ENCODE results near the gene AGRP.

DNA sequence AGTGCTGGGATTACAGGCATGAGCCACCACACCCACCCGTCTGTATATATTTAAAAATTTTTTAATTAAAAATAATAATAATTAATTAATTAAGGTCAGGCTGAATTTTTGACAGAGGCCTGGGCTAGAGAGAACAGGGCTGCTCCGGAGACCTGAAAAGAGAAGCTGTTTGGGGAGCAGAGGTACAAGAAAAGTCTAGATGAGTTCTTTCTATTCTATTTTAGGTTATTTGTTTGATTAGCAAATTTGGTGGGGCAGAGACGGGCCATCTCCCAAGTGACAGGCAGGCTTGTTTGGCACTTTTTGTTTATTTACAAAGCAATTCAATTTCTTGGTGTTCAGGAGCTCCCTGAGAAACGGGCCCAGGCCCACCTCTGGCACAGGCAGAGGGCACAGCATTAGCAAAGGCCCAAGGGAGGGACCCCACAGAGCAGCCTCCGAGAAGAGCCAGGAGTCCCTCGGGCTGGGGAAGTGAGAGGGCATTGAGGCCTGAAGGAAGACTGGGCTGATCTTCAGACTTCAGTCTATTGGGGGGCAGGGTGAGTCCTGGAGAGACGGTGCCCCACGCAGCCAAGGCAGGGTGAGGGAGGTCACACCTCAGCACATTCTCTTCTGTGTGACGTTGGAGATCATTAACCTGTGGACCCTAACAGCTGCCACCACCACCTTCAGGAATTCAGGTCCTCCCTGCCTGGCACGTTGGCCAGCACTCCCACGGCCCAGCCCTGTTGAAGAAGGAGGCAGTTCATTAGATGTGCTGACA is 34.5 kb upstream of the AGRP start:
- TF ChIP-seq, protein P1, sequence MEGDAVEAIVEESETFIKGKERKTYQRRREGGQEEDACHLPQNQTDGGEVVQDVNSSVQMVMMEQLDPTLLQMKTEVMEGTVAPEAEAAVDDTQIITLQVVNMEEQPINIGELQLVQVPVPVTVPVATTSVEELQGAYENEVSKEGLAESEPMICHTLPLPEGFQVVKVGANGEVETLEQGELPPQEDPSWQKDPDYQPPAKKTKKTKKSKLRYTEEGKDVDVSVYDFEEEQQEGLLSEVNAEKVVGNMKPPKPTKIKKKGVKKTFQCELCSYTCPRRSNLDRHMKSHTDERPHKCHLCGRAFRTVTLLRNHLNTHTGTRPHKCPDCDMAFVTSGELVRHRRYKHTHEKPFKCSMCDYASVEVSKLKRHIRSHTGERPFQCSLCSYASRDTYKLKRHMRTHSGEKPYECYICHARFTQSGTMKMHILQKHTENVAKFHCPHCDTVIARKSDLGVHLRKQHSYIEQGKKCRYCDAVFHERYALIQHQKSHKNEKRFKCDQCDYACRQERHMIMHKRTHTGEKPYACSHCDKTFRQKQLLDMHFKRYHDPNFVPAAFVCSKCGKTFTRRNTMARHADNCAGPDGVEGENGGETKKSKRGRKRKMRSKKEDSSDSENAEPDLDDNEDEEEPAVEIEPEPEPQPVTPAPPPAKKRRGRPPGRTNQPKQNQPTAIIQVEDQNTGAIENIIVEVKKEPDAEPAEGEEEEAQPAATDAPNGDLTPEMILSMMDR (IDR thresholded peaks at IDR 0.05; ENCODE audit: borderline replicate concordance, extremely low read depth, low read length, poor library complexity, severe bottlenecking) = no peak
- TF ChIP-seq EZH2 (IDR thresholded peaks at IDR 0.05; ENCODE audit: borderline replicate concordance, low read depth, low read length, severe bottlenecking) = no peak
